GM23248 (cell line): ENCODE data around the gene FBLIM1.

ENCODE experiments used
- EZH2 ChIP-seq: fragments of 200-600 bp; sonication (generic); IDR thresholded peaks from 2 replicates; pipeline ENCODE4 v1.6.1; 2018; ENCODE audit warnings: antibody characterized with exemption, mild to moderate bottlenecking; ENCODE audit not compliant: insufficient read depth, poor library complexity, severe bottlenecking
- EZH2phosphoT487 ChIP-seq: fragments of 200-600 bp; sonication (generic); IDR thresholded peaks from 2 replicates; pipeline ENCODE4 v1.6.1; 2018; ENCODE audit warnings: antibody characterized with exemption, moderate library complexity, mild to moderate bottlenecking, low read depth; ENCODE audit not compliant: insufficient read depth

- TF ChIP-seq EZH2 (no peak), EZH2phosphoT487 (no peak)
These were observed 31.2 kb upstream of the FBLIM1 start for GRCh38 chr1:15727424-15727823.
